ENCODE data around the gene OPTN.

Gene OPTN

DNA sequence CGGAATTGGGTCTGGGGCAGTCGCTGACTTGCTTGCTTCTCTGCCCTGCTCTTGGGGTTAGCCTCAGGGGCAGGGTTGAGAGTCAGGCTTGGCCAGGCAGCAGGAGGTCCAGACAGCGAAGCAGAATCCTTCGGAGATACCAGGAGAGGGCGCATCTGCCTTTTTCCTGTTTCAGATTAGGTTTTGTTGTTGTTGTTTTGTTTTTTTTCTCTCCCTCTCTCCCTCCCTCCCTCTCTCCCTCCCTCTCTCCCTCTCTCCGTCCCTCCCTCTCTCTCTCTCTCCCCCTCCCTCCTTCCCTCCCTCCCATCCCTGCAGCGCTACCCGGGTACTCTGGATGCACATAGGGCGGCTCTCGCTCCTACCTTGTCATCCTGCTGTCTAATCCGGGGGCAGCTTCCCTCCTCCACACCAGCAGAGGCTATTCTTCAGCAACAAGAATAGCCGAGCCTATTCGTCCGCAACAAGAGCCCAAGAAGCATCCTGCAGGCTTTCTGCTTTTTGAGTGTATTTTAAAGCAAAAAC lies 758 bp upstream of the OPTN start:
- peak; percentile 44 for DNase-seq (ENCODE audit: insufficient read length, low spot score)
- no peak for FAIRE-seq
- TF ChIP-seq POLR2A (IDR thresholded peaks at IDR 0.05; ENCODE audit: low read depth, low read length): no peak

DNA sequence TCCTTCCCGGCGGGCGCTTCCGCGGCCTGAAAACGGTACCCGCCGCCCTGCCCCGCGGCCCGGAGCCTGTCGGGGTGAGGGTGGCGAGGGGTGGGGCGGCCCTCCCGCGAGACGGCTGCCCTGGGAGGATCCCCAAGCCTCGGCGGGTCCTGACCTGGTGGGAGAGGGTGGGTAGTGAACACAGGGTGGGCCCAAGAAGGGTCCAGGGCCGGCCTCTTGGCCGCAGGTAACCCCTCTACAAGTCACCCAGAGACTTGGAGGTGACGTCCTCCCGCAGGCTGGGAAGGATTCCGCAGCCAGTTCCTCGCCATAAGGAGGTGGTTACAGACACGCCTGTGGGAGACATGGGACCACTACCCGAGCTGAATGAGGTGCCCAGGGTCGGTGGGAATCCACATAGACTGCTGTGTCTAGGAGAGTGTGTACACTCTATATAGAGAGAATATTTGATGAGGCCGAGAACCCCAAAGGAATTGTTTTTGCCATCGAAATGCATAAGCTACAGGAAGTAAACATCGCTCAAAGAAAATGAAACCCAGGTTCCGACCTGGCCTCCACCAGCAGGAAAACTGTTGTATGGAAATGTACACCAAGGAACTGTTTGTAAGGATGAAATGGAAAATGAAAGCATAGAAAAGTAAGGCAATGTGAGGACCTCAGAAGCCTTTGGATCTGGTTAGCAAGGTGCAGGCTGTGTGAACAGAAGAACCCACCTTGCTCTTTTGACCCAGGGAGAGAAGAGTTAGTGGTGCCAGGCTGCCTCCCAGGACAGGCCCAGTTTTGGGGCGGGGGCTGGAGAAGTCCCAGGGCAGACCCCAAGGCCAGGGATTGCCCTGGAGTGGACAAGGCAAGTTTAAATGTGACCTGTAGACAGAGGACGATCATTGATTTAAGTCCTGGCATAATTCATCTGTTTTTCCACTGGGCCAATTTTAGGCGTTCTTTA lies 659 bp downstream of the OPTN start:
- peak; percentile 60 for FAIRE-seq
- no peak for TF ChIP-seq POLR2A (IDR thresholded peaks at IDR 0.05; ENCODE audit: low read depth, low read length)
- peak; percentile 14 for DNase-seq (ENCODE audit: insufficient read length, low spot score)

DNA sequence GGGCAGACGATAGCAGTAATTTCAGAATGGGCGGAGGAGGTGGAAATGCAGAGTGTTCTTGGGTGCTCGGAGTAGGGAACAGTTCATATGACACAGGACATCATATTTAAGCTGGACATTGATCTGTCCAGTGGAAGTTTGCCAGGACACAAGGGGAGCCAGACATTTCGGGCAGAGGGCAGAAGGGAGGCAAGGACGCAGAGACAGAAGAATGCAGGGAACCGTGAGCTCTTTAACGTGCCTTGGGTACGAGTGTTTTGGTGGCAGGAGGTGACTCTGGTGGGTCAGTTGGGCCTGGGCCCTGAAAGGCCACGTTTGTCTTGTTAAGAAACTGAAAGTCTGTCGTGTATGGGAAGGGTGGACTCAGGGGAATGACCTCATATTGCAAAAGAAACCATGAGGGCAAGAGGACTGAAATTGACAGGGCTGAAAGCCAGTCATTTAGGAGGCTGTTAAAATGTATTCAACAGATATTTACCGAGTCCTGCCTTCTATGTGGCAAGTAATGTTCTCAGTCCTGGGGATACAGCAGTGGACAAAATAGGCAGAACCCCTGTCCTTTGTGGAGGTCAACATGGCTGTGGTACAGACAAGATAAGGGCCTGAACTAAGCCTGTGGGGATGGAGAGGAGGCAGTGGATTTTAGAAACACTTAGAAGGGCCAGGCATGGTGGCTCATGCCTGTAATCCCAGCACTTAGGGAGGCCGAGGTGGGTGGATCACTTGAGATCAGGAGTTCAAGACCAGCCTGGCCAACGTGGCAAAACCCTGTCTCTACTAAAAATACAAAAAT lies 2.2 kb downstream of the OPTN start:
- FAIRE-seq (no peak), DNase-seq (ENCODE audit: insufficient read length, low spot score) (no peak)
- no peak for TF ChIP-seq POLR2A (IDR thresholded peaks at IDR 0.05; ENCODE audit: low read depth, low read length)

DNA sequence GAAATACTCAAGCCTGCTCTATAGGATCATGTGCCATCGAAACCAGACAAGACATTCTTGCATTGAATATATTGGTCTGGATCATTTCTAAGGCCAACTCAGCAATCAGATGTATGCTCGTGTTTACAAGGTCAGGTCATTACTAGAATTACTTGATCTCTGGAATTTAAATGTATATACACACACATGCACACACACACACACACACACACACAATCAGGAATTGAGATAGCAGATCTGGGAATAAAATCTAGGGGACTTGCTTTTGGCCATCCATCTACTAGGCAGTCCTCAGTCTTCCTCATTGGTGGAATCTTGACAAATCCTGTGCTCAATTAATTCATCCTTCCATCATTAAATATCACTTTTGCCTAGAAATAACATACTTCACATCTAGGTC lies 3.6 kb downstream of the OPTN start:
- FAIRE-seq: no peak
- DNase-seq (ENCODE audit: insufficient read length, low spot score): no peak
- TF ChIP-seq POLR2A (IDR thresholded peaks at IDR 0.05; ENCODE audit: low read depth, low read length): no peak

DNA sequence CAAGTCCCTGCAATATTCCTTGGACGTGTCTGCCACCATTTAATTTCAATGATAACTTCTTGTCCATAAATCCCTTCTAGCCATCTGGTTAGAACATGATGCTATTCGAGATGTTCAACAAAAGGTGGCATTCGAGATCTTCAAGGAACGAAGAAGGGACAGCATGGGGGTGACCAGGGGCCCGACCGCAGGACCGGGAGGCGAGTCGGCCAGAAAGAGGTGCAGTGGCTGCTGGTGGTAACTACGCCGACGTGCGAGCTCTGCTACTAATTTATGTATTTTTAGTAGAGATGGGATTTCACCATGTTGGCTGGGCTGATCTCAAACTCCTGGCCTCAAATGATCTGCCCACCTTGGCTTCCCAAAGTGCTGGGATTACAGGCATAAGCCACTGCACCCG lies 4.7 kb downstream of the OPTN start:
- FAIRE-seq: no peak
- TF ChIP-seq POLR2A (IDR thresholded peaks at IDR 0.05; ENCODE audit: low read depth, low read length): no peak
- DNase-seq (ENCODE audit: insufficient read length, low spot score): no peak

DNA sequence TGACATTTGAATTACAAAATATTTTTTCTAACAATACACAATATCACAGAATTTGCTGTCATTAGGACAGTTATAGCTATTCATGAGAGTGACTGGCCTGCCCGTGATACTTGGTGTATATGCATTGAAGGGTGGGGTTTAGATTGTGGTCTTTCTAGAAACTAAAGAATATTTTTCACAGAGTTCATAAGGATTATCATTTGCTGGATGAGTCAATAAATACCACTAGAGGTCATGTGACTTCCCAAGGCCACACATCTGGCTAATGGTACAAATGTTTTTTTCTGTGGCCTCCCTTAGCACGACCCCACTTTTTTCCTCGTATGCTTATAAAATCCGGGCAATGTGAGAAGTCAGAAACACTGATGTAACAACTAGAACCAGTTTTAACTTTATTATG lies 5.2 kb downstream of the OPTN start:
- no peak for DNase-seq (ENCODE audit: insufficient read length, low spot score)
- FAIRE-seq: no peak
- TF ChIP-seq POLR2A (IDR thresholded peaks at IDR 0.05; ENCODE audit: low read depth, low read length): no peak

DNA sequence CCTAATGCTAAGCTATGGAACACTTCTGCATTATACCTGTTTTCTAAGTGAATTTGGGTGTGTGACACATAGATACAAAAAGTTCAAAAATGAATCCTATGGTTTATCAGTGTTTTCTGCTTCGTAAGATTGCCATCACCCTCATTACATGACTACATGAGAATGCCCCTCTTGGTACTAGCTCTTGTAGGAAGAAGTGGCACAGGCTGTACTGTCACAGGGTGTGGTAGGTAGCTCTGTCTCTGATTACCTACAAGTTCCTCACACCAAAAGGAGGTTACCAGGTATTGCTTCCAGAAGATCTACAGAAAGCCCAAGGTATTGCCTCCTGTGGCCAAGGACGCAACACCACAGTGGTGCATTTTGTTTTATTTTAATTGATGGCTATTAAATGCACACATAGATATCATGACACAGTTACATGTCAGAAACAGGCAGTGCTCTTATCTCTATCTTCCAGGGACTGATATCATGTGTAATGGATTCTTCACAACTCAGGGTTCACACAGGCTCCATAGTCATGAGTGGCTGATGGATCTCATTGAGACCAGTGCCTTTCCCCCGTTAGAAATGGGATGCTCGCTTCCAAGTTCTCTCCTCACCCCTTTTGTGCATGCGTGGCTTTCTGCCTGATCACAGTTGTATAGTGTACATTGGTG lies 6.6 kb downstream of the OPTN start:
- no peak for TF ChIP-seq POLR2A (IDR thresholded peaks at IDR 0.05; ENCODE audit: low read depth, low read length)
- FAIRE-seq (no peak), DNase-seq (ENCODE audit: insufficient read length, low spot score) (no peak)

DNA sequence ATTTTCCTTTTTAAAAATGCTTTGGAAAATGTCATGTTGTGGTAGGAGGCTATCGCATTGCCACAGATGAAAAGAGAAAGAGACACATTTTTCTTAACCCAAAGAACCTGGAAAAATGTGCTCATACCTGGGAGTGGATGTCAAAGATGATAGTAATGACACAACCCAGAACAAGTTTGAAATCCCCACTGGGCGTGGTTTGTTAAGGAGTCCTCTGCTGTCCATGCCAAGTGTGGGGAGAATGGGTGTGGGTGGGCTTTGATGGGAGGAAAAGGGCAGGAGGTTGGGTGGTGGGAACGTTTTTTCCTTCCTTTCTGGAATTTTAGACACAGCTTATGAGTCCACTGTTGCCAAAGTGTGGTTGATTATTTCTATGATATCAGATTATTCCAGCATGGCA lies 10.9 kb downstream of the OPTN start:
- FAIRE-seq: no peak
- DNase-seq (ENCODE audit: insufficient read length, low spot score): no peak
- TF ChIP-seq POLR2A (IDR thresholded peaks at IDR 0.05; ENCODE audit: low read depth, low read length): no peak

DNA sequence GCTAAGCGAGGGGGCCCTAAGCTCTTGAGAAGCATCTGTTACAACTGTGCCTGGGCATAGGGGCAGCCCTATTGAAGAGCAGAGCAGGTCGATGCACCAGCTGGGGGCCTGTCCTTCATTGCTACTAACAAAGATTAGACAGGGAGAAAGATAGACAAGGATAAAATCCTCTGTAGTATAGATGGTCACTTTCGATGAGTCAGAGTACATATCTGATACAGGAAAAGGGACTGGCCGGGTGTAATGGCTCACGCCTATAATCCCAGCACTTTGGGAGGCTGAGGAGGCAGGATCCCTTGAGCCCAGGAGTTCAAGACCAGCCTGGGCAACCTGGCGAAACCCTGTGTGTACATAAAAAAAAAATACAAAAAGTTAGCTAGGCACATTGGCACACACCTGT lies 13.6 kb downstream of the OPTN start:
- TF ChIP-seq POLR2A (IDR thresholded peaks at IDR 0.05; ENCODE audit: low read depth, low read length): no peak
- FAIRE-seq: no peak
- no peak for DNase-seq (ENCODE audit: insufficient read length, low spot score)

DNA sequence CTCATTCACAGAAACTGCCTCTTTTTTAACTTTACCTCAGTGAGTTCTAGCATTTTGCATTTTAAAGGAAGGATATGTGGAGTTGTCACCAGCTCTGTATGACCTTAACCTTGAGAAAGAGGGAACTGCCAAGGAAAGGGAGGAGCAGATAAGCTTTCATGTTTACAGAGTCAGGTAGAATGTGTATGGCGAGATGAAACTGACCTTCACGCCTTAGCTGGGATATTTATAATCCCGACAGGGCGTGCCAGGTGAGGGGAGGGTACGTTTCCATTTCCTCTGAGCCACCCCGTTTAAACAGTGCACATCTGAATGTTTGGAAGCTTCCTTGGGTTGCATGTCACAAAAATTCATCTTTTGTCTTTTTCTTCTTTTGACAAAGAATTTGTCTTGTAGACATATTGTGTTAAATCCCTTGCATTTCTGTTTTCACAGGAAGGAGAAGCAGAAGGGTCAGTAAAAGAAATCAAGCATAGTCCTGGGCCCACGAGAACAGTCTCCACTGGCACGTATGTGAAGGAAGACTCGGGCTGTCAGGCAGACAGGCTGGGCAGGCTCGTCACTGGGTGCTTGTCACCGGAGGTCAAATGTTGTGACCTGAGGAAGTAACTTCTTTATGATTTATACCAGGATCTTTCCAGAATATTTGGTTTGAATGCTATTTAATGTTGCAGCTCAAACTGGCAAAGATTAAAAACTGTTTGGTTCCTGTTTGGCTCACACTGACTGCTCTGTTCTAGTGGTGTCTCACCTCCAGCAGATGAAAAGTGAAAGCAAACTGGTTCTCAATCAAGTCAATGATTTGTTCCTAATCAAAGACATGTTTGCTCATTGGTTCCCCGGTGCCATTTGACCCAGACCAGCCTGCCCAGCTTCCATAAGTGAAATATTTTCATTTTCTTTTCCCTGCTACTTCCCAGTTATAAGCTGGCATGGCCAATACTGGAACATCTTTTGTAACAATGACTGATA lies 16.2 kb downstream of the OPTN start:
- no peak for DNase-seq (ENCODE audit: insufficient read length, low spot score)
- no peak for FAIRE-seq
- no peak for TF ChIP-seq POLR2A (IDR thresholded peaks at IDR 0.05; ENCODE audit: low read depth, low read length)

DNA sequence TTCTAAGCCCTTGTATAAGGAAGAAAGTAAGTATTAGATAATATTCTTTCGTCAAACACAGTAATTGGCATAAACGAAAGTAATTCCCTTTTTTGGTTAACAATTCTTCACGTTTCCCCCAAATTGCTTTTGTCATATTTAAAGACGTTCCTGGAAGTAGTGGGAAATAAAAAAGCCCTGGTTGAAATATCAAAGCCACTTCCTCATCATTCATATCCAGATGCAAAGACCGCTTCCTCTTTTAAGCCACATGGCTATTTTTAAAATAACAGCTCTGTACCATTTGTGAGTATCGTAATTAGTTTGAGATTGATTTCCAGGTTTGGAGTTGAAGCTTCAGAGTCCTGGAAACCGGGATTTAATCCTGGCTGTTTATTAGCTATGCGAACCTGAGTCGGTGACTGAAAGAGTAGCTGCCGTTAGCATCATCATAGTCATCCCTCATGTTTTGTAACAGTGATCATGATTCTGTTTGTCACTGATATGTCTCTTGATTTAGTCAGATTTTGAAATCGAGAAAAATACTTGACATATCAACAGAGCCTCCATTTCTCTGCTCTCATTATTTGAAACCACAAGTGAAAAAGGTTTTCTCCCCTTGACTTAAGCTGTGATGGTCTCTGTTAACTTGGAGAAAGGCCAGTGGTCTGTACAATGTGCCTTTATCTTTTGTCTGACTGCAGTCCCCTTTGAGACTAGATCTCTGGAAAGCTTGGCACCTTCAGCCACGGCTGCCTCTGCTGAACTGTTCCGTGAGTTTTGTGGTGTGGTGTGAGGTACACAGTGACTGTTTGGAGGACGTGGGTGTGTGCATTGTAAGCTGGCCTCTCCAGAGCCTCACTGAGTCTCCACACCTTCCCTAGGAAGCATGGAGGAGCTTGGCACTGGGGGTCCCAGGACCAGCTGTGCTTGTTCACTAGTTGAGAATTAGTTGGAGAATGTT lies 18.1 kb downstream of the OPTN start:
- FAIRE-seq (no peak), DNase-seq (ENCODE audit: insufficient read length, low spot score) (no peak)
- no peak for TF ChIP-seq POLR2A (IDR thresholded peaks at IDR 0.05; ENCODE audit: low read depth, low read length)
